H4 (cell line): ENCODE measurements around the gene ZYX. TPM values are rescaled to one million over a fixed set of nuclear protein-coding genes. Genes with fewer than 3 reads are reported as not detected.
"Not testable (repeated sequence)": the region's sequence is repeated elsewhere in the genome, so short reads cannot be mapped to it uniquely, and the experiment has no call there.

ENCODE experiments used
- DNase-seq: peaks from one replicate; pipeline ENCODE4 v3.0.0-alpha.2; 2015; ENCODE audit warnings: low spot score
- total RNA-seq: library from RNA; depleted of rRNA; stranded (reverse); fragments of >200 nt; shearing (Covaris generic); gene quantifications from 2 replicates; pipeline ENCODE4 v1.2.3, GENCODE V29; 2014

The ZYX gene
- total RNA-seq, 1 experiment from 2014 or later = 43.3 TPM

GRCh38 chr7:143384661-143385631, 3.8 kb downstream of the ZYX start:
- DNase-seq = no peak

- DNase-seq = no peak
These were observed 5.0 kb downstream of the ZYX start for GRCh38 chr7:143385891-143386781.

- no peak for DNase-seq
These were observed 6.2 kb downstream of the ZYX start for GRCh38 chr7:143387156-143387975.

GRCh38 chr7:143388051-143388450, 6.9 kb downstream of the ZYX start:
- DNase-seq = no peak

DNA sequence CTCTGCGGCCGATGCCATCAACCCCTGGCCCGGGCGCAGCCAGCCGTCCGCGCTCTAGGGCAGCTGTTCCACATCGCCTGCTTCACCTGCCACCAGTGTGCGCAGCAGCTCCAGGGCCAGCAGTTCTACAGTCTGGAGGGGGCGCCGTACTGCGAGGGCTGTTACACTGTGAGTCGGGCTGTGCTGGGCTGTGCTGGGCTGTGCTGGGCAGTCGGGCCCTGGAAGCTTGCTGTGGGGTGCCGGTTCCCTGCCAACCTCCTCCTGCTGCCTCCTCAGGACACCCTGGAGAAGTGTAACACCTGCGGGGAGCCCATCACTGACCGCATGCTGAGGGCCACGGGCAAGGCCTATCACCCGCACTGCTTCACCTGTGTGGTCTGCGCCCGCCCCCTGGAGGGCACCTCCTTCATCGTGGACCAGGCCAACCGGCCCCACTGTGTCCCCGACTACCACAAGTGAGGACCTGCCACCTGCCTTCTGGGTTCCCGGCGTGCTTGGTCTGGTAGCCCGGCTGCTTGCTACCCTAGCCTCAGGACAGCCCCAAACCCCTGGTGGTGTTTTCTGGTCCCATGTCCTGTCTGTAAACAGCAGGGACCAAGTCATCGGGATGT, 7.5 kb downstream of the ZYX start:
- DNase-seq = no peak

GRCh38 chr7:143389316-143390103, 8.4 kb downstream of the ZYX start:
- no peak for DNase-seq

- DNase-seq = no peak
These were observed 9.1 kb downstream of the ZYX start for GRCh38 chr7:143390104-143390772.

- no peak for DNase-seq
These were observed 9.7 kb downstream of the ZYX start for GRCh38 chr7:143390773-143391317.

- no peak for DNase-seq
These were observed 10.6 kb downstream of the ZYX start for GRCh38 chr7:143391462-143392404.

DNA sequence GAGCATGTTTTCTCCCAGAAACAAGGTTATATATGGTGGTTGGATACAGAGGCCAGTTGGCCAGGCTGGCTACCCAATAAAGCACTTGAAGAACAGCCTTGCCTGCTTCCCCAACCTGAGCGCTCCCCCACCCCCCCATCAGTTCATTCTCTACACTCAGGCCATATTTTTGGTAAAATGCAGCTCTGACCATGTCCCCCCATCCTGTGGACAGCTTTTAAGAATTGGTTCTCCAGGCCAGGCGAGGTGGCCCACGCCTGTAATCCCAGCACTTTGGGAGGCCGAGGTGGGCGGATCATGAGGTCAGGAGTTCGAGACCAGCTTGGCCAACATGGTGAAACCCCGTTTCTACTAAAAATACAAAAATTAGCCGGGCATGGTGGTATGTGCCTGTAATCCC, 11.3 kb downstream of the ZYX start:
- not testable (repeated sequence) for DNase-seq

DNA sequence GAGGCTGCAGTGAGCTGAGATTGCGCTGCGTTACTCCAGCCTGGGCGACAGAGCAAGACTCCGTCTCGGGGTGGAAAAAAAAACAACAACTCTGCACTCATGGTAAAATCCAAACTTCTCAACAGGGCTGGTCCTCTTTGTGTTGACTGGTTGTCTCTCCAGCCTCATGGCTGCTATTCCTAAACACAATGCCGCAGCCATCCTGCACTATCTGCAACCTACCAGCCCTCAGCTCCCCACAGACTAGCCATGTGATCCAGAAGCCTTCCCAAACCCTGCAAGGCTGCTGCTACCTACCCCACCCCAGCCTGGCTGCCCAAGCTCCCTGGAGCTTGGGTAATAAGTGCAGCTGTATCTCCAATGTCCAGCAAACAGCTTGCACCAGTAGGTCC, 11.7 kb downstream of the ZYX start:
- DNase-seq = no peak

DNA sequence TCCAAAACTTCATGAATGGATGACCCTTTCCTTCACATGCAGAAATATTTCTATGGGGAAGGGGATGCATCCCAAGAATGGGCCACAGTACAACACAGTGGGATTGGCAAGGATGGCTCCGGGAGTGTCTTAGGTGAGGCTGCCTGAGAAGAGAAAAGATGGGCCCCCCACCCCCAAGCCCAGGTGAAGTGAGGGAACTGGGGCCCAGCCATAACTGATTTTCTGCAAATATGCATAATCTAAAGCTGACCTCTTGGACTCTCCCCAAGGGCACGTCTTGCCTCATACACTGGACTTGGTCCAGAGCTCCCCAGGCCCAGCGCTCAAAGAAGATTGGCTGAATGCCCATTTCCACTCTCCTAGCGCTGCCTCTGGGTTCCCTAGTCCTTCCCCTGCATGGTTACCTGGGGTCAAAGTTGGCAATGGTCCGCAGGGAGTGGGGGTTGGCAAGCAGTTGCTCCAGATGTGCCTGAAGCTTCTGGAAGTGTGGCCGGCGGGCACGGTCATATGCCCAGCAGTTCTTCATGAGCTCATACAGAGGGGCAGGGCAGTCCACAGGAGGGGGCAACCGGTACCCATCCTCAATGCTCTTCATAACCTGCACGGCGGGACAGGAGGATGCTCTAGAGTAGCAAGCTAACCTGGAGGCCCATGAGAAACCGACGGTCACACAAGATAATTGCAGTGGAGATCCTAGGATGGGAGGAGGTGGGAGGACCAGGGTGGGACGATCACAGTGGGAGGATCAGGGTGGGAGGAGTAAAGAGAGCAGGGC, 12.3 kb downstream of the ZYX start:
- DNase-seq = no peak

DNA sequence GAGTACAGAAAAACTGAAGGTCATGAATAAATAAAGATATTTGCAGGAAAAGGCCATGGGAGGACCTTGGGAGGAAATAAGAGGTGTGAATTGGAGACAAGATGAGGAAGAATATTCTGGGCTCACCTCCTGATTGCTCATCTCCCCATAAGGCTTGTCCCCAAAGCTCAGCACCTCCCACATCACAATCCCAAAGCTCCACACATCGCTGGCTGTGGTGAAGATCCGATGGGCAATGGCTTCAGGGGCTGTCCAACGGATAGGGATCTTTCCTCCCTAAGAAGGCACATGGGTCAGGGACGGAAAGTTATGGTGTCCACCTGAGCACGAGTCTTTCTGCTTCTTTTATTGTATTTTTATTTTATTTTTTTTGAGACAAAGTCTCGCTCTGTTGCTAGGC, 12.9 kb downstream of the ZYX start:
- no peak for DNase-seq

DNA sequence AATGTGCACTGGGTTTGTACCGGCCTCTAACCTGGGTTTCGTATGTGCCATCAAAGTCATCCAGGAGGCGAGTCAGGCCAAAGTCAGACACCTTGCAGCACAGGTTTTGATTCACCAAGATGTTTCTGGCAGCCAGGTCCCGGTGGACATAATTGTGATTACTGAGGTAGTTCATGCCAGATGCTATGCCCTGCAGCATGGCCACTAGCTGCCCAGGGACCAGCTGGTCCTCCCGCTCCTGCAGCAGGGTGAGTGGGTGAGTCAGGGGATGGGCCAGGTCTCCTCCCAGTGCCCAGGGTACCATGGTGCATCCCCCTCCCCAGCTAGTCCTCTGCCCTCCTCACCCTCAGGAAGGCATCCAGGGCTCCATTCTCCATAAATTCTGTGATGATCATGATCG, 13.6 kb downstream of the ZYX start:
- no peak for DNase-seq

DNA sequence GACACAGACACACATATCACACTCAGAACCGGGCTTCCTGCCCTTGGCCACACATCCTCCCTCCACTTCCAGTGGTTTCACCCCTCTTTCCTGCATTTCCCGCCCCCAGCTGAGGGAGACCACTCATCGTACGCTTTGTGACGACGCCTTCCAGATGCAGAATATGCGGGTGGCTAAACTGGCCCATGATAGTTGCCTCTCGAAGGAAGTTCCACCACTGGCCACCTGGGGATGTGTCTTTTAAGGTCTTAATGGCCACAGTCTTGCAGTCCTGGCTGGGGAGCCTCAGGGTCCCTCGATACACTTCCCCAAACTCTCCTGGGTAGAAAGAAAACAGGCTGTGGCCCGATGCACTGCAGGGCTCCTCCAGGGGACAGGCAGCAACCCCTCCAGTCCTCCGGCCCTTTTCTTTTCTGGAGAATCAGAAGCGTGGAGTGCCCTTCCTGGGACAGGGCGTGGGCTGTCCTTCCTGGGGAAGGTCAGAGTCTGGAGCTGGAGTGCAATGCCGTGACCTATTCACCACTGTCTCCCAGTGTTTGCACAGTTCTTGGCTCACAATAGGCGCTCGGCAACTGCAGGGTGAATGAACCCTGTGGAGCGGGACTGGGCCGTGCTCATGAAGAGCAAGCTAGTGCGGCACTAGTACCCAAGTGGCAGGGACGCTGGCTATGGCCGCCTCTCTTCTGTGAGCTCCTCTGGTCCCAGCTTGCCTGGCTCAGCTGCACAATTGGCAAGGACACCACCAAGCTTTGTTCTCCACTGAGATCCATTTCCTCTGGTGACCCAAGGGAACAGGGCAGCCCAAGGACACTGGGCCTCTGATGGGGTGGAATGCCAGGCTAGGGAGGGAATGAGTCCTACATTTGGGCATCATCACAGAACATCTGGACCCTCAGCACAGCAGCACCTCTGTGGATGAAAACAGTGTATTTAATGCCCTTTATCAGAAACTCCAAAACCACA, 14.3 kb downstream of the ZYX start:
- no peak for DNase-seq

GRCh38 chr7:143396182-143396581, 15.0 kb downstream of the ZYX start:
- DNase-seq = no peak
